ENCODE measurements around the gene KLHDC3.
A peak's percentile ranks its signal among the peaks of the same experiment; 100 is the strongest.

Gene KLHDC3

DNA sequence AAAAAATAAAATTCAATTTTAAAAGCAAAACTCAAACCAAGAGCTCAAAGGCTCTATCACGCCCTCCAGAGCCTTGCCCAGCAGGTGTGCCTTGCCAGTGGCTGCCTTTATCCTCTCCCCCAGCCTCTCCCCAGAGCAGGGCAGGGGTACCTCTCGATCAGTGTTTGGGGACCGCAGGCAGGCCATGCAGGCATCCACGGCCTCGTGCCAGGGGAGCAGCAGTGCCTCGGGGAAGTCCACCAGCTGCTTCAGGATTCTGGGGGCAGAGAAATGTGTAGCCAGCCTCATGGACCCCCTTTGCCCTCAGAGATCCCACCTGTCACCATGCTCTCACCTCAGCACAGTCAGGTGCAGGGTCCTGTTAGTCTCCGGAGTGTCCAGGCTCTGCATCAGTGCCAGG is 33.9 kb downstream of the KLHDC3 start:
- Histone ChIP-seq H3K4me1 (ENCODE audit: insufficient read depth, low read length) (no peaks in the 10 kb centered on the region; the same call in 1 of the 2 replicates), H3K27me3 (ENCODE audit: insufficient read depth, low read length) (no peaks in the 10 kb centered on the region), H3K9me3 (ENCODE audit: insufficient read depth, low read depth, low read length) (no peaks in the 10 kb centered on the region), H3K9ac (ENCODE audit: low read depth, low read length) (no peak overlapping the region), H3K4me3 (ENCODE audit: low read length) (no peak overlapping the region), H3K36me3 (ENCODE audit: insufficient read depth, low read length) (peaks cover 66% of the 10 kb centered on the region), H3K27ac (ENCODE audit: low read depth, low read length) (no peak overlapping the region)
- 93% methylated on average over 7 of the region's 7 CpGs for WGBS

DNA sequence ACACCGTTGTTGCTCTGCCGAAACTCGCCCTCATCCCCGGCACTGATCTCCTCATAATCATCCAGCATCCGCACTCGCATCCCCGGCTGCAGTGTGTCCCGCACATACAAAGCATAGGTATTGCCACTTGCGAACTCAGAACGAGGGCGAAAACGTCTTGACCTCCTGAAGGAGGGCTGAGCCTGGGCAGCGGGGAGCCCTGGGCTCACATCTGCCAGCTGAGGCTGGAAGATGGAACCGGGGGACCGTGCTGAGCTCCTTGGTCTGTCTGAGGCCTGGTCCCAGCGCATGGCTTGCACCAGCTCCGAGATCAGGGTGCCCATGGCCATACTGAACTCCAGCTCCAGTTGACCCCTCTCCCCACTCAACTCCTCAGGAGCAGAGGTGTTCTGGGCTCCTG is 36.9 kb downstream of the KLHDC3 start:
- Histone ChIP-seq H3K9me3 (ENCODE audit: insufficient read depth, low read depth, low read length) (no peaks in the 10 kb centered on the region), H3K4me3 (ENCODE audit: low read length) (no peak overlapping the region), H3K27ac (ENCODE audit: low read depth, low read length) (no peak overlapping the region), H3K4me1 (ENCODE audit: insufficient read depth, low read length) (peaks cover 5% of the 10 kb centered on the region; the same call in 1 of the 2 replicates), H3K27me3 (ENCODE audit: insufficient read depth, low read length) (no peaks in the 10 kb centered on the region), H3K9ac (ENCODE audit: low read depth, low read length) (no peak overlapping the region), H3K36me3 (ENCODE audit: insufficient read depth, low read length) (peaks cover 55% of the 10 kb centered on the region)
- WGBS: 94% methylated on average over 17 of the region's 17 CpGs

DNA sequence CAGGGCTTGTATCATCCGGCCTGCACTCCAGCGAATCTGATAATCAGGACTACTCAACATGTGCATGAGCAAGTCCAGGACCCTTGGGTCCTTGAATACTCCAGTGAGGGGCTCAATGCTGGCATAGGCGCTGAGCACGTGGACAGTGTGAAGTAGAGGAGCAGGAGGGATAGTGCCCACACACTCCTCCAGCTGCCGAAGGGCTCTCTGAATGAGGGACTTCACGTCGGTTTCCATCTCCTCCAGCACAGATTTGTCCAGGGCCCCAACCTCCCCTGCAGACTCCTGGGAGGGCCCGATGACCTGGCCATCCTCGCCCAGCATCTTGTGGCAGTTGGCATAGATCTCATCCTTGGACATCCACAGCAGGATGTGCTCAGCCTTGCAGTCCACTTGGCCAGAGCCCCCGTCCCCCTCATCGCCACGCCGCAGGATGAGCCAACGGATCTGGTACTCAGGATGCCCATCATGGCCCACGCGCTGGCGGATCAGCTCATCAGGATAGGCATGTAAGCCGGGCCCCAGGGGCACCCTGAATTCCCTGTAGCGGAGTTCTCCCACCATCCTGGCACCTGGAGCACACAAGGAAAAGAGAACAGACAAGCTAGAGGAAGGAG is 38.3 kb downstream of the KLHDC3 start:
- Histone ChIP-seq H3K27ac (ENCODE audit: low read depth, low read length) (no peak overlapping the region), H3K36me3 (ENCODE audit: insufficient read depth, low read length) (peaks cover 50% of the 10 kb centered on the region), H3K27me3 (ENCODE audit: insufficient read depth, low read length) (no peaks in the 10 kb centered on the region), H3K9ac (ENCODE audit: low read depth, low read length) (peak overlapping the region; percentile 92), H3K9me3 (ENCODE audit: insufficient read depth, low read depth, low read length) (no peaks in the 10 kb centered on the region), H3K4me3 (ENCODE audit: low read length) (peak overlapping the region; percentile 73), H3K4me1 (ENCODE audit: insufficient read depth, low read length) (peaks cover 5% of the 10 kb centered on the region; the same call in 1 of the 2 replicates)
- 93% methylated on average over 19 of the region's 19 CpGs for WGBS

GRCh38 chr6:43052842-43053544 is 38.9 kb downstream of the KLHDC3 start:
- H3K9me3 ChIP-seq (ENCODE audit: insufficient read depth, low read depth, low read length): no peaks in the 10 kb centered on the region
- H3K4me1 ChIP-seq (ENCODE audit: insufficient read depth, low read length): peaks cover 5% of the 10 kb centered on the region; the same call in 1 of the 2 replicates
- peak overlapping the region; percentile 73 for H3K4me3 ChIP-seq (ENCODE audit: low read length)
- H3K27me3 ChIP-seq (ENCODE audit: insufficient read depth, low read length): no peaks in the 10 kb centered on the region
- peaks cover 49% of the 10 kb centered on the region for H3K36me3 ChIP-seq (ENCODE audit: insufficient read depth, low read length)
- H3K27ac ChIP-seq (ENCODE audit: low read depth, low read length): peak overlapping the region; percentile 84
- WGBS: 18% methylated on average over 22 of the region's 22 CpGs
- peak overlapping the region; percentile 92 for H3K9ac ChIP-seq (ENCODE audit: low read depth, low read length)

DNA sequence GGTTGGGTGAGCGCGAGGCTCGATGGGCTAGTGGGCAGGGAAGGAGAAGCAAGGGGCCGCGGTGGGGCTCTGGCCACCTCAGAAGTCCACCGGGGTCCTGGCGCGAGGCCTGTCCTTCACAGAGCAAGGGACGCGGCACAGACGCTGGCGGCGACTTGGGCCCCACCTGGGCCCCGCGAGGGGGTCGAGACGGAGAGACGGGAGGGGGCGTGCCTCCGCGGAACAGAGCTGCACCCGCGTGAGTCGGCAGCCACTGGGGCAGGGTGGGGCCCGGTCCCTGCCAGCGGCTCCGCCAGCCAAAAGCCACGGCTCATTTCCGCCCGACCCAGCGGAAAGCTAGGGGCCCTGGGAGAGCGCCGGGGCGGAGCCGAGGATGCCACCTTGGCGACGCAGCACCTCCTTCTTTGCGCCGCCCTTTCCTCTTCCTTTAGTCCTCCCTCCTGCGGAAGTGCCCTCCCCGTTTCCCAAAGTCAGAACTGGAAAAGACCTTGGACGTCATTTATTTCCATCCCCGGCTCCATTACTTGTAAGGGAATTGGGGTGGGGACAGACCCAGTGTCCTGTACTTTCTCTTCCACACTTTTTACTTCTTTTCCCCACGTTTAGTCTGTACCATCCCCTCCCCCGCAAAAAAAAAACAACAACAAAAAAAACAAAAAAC is 39.6 kb downstream of the KLHDC3 start, which contains the start of gene CUL7:
TSS of gene CUL7 (minus strand) at position 307 of the 661 bp plus-strand sequence. CDS start 1,063 bp downstream, outside the sequence.
- peak within 1 kb of the TSS; percentile 73 for H3K4me3 ChIP-seq (ENCODE audit: low read length)

GRCh38 chr6:43054206-43054943 is 40.3 kb downstream of the KLHDC3 start:
- Histone ChIP-seq H3K27me3 (ENCODE audit: insufficient read depth, low read length) (no peaks in the 10 kb centered on the region), H3K36me3 (ENCODE audit: insufficient read depth, low read length) (peaks cover 40% of the 10 kb centered on the region), H3K9ac (ENCODE audit: low read depth, low read length) (0 out of 2 replicates have a peak overlapping the region, but pooled peaks have one; percentile 92), H3K27ac (ENCODE audit: low read depth, low read length) (peak overlapping the region; percentile 84; the same call in 1 of the 2 replicates), H3K4me1 (ENCODE audit: insufficient read depth, low read length) (peaks cover 10% of the 10 kb centered on the region; the same call in 1 of the 2 replicates), H3K9me3 (ENCODE audit: insufficient read depth, low read depth, low read length) (no peaks in the 10 kb centered on the region), H3K4me3 (ENCODE audit: low read length) (peak overlapping the region; percentile 73)
- WGBS: 84% methylated on average over 17 of the region's 17 CpGs

More for the DNA sequence above, 39.6 kb downstream of the KLHDC3 start, which contains the start of gene CUL7:
- Histone ChIP-seq H3K36me3 (ENCODE audit: insufficient read depth, low read length) (peaks cover 46% of the 10 kb centered on the region), H3K27ac (ENCODE audit: low read depth, low read length) (peak within 1 kb of the TSS; percentile 84), H3K27me3 (ENCODE audit: insufficient read depth, low read length) (no peaks in the 10 kb centered on the region), H3K9ac (ENCODE audit: low read depth, low read length) (peak within 1 kb of the TSS; percentile 92), H3K4me1 (ENCODE audit: insufficient read depth, low read length) (peaks cover 10% of the 10 kb centered on the region; the same call in 1 of the 2 replicates), H3K9me3 (ENCODE audit: insufficient read depth, low read depth, low read length) (no peaks in the 10 kb centered on the region)
- WGBS: 3% methylated on average over 43 of the region's 45 CpGs

DNA sequence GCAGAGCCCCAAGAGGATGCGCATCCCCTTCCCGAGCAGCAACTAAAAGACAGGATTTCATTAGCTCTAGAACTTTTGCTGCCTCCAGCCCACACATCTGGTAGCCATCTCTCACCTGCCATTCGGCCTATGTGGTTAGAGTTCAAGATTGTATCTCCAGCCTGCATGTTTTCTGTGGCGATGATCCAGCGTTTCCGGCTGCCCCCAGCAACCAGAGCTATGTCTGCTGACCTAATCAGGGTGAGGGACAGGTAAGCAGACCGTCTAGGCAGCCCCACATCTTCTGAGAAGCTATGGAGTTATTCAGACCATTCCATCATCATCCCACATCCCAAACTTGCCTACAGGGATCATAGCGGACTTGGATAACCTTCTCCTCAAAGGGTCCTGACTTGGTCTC is 41.9 kb downstream of the KLHDC3 start:
- WGBS: 92% methylated on average over 8 of the region's 8 CpGs
- H3K9ac ChIP-seq (ENCODE audit: low read depth, low read length): no peak overlapping the region
- H3K4me3 ChIP-seq (ENCODE audit: low read length): no peak overlapping the region
- no peaks in the 10 kb centered on the region for H3K9me3 ChIP-seq (ENCODE audit: insufficient read depth, low read depth, low read length)
- H3K27me3 ChIP-seq (ENCODE audit: insufficient read depth, low read length): no peaks in the 10 kb centered on the region
- peaks cover 13% of the 10 kb centered on the region; the same call in 1 of the 2 replicates for H3K4me1 ChIP-seq (ENCODE audit: insufficient read depth, low read length)
- no peak overlapping the region for H3K27ac ChIP-seq (ENCODE audit: low read depth, low read length)
- H3K36me3 ChIP-seq (ENCODE audit: insufficient read depth, low read length): peaks cover 31% of the 10 kb centered on the region

- Histone ChIP-seq H3K9me3 (ENCODE audit: insufficient read depth, low read depth, low read length) (no peaks in the 10 kb centered on the region), H3K27ac (ENCODE audit: low read depth, low read length) (no peak overlapping the region), H3K4me1 (ENCODE audit: insufficient read depth, low read length) (peaks cover 13% of the 10 kb centered on the region; the same call in 1 of the 2 replicates), H3K36me3 (ENCODE audit: insufficient read depth, low read length) (peaks cover 30% of the 10 kb centered on the region), H3K4me3 (ENCODE audit: low read length) (peak overlapping the region; percentile 92), H3K27me3 (ENCODE audit: insufficient read depth, low read length) (no peaks in the 10 kb centered on the region), H3K9ac (ENCODE audit: low read depth, low read length) (peak overlapping the region; percentile 92)
- WGBS: 100% methylated on average over 1 of the region's 1 CpG
Observed at GRCh38 chr6:43058531-43058930, 44.5 kb downstream of the KLHDC3 start.

GRCh38 chr6:43059168-43060033 is 45.4 kb downstream of the KLHDC3 start, which contains the start of the genes KLC4 and MRPL2:
KLC4 (plus strand) TSS chr6:43059631; CDS start chr6:43061336, 1,705 bp downstream.
MRPL2 (minus strand) TSS chr6:43059434; CDS start chr6:43059381, 53 bp downstream.
- WGBS: under 1% methylated on average over 64 of the region's 64 CpGs
- H3K4me3 ChIP-seq (ENCODE audit: low read length): peak within 1 kb of the TSS; percentile 92
- H3K4me1 ChIP-seq (ENCODE audit: insufficient read depth, low read length): peaks cover 9% of the 10 kb centered on the region; the same call in 1 of the 2 replicates
- peaks cover 30% of the 10 kb centered on the region for H3K36me3 ChIP-seq (ENCODE audit: insufficient read depth, low read length)
- peak within 1 kb of the TSS; percentile 92 for H3K9ac ChIP-seq (ENCODE audit: low read depth, low read length)
- no peaks in the 10 kb centered on the region for H3K9me3 ChIP-seq (ENCODE audit: insufficient read depth, low read depth, low read length)
- H3K27me3 ChIP-seq (ENCODE audit: insufficient read depth, low read length): no peaks in the 10 kb centered on the region
- H3K27ac ChIP-seq (ENCODE audit: low read depth, low read length): peak within 1 kb of the TSS; percentile 83
